Neural cell (in vitro differentiated cells): Measurements from ENCODE around the gene CAPN12.

ENCODE experiments used
- EP300 ChIP-seq: fragments of 450-650 bp; conservative IDR thresholded peaks from 2 replicates; pipeline ENCODE4 v1.6.1; 2014; ENCODE audit warnings: antibody characterized with exemption, mild to moderate bottlenecking, moderate library complexity; ENCODE audit not compliant: poor library complexity, severe bottlenecking
- EZH2 ChIP-seq: fragments of 200-600, 300-800 bp; shearing (Covaris generic), sonication (generic); IDR thresholded peaks from 2 replicates; pipeline ENCODE4 v1.6.1; 2014; ENCODE audit warnings: antibody characterized with exemption, low read length, borderline replicate concordance, mild to moderate bottlenecking; ENCODE audit not compliant: insufficient read depth, poor library complexity, severe bottlenecking
- MXI1 ChIP-seq: fragments of 450-650 bp; conservative IDR thresholded peaks from 2 replicates; pipeline ENCODE4 v1.6.1; 2014; ENCODE audit warnings: antibody characterized with exemption, mild to moderate bottlenecking; ENCODE audit not compliant: poor library complexity, severe bottlenecking
- POLR2AphosphoS5 ChIP-seq: IDR thresholded peaks from 2 replicates; pipeline ENCODE4 v1.6.1; 2012
- RAD21 ChIP-seq: fragments of 450-650 bp; conservative IDR thresholded peaks from 2 replicates; pipeline ENCODE4 v1.6.1; 2014; ENCODE audit warnings: antibody characterized with exemption, mild to moderate bottlenecking, moderate library complexity
- SMC3 ChIP-seq: fragments of 450-650 bp; conservative IDR thresholded peaks from 2 replicates; pipeline ENCODE4 v1.6.1; 2014; ENCODE audit warnings: antibody characterized with exemption, mild to moderate bottlenecking, moderate library complexity; ENCODE audit not compliant: poor library complexity
- TAF1 ChIP-seq: IDR thresholded peaks from 2 replicates; pipeline ENCODE4 v1.6.1; 2012; ENCODE audit warnings: low read depth
- TF ChIP-seq, protein P1 (sequence below): fragments of 450-650 bp; IDR thresholded peaks from 2 replicates; pipeline ENCODE4 v1.5.1; 2014; ENCODE audit warnings: antibody characterized with exemption, mild to moderate bottlenecking, moderate library complexity; ENCODE audit not compliant: poor library complexity, severe bottlenecking
- TF ChIP-seq, protein P2 (sequence below): IDR thresholded peaks from 2 replicates; pipeline ENCODE4 v1.6.1; 2012; ENCODE audit warnings: borderline replicate concordance

DNA sequence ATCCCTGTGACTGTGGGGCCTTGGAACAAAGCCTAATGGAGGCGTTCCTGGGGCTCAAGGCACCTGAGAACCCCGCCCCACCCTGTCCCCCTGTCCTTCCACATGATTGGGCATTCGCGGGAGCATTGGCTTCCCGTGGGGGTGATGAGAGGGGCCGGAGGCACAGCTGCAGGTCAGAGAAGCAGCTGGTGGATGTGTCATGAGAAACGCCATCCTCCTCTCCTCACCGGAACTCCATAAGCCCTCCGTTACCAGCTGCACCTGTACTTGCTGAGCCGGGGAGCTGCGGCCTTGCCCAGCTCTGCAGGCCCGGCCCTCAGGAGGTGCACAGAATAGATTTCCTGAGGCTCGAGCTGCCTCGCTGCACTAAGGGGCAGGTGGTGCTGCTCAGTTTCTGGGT is 42.0 kb downstream of the CAPN12 start:
- TF ChIP-seq SMC3 (no peak), POLR2AphosphoS5 (no peak), EZH2 (no peak), EP300 (no peak), TAF1 (no peak), MXI1 (no peak), RAD21 (no peak)
- TF ChIP-seq, protein P1, sequence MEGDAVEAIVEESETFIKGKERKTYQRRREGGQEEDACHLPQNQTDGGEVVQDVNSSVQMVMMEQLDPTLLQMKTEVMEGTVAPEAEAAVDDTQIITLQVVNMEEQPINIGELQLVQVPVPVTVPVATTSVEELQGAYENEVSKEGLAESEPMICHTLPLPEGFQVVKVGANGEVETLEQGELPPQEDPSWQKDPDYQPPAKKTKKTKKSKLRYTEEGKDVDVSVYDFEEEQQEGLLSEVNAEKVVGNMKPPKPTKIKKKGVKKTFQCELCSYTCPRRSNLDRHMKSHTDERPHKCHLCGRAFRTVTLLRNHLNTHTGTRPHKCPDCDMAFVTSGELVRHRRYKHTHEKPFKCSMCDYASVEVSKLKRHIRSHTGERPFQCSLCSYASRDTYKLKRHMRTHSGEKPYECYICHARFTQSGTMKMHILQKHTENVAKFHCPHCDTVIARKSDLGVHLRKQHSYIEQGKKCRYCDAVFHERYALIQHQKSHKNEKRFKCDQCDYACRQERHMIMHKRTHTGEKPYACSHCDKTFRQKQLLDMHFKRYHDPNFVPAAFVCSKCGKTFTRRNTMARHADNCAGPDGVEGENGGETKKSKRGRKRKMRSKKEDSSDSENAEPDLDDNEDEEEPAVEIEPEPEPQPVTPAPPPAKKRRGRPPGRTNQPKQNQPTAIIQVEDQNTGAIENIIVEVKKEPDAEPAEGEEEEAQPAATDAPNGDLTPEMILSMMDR = no peak
- TF ChIP-seq, protein P2, sequence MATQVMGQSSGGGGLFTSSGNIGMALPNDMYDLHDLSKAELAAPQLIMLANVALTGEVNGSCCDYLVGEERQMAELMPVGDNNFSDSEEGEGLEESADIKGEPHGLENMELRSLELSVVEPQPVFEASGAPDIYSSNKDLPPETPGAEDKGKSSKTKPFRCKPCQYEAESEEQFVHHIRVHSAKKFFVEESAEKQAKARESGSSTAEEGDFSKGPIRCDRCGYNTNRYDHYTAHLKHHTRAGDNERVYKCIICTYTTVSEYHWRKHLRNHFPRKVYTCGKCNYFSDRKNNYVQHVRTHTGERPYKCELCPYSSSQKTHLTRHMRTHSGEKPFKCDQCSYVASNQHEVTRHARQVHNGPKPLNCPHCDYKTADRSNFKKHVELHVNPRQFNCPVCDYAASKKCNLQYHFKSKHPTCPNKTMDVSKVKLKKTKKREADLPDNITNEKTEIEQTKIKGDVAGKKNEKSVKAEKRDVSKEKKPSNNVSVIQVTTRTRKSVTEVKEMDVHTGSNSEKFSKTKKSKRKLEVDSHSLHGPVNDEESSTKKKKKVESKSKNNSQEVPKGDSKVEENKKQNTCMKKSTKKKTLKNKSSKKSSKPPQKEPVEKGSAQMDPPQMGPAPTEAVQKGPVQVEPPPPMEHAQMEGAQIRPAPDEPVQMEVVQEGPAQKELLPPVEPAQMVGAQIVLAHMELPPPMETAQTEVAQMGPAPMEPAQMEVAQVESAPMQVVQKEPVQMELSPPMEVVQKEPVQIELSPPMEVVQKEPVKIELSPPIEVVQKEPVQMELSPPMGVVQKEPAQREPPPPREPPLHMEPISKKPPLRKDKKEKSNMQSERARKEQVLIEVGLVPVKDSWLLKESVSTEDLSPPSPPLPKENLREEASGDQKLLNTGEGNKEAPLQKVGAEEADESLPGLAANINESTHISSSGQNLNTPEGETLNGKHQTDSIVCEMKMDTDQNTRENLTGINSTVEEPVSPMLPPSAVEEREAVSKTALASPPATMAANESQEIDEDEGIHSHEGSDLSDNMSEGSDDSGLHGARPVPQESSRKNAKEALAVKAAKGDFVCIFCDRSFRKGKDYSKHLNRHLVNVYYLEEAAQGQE = no peak
